ENCODE data around the gene RCOR3. TPM values are rescaled to one million over a fixed set of nuclear protein-coding genes. Genes with fewer than 3 reads are reported as not detected.

The RCOR3 gene
- 18.3 and 20.8 TPM in 2 replicates for total RNA-seq

DNA sequence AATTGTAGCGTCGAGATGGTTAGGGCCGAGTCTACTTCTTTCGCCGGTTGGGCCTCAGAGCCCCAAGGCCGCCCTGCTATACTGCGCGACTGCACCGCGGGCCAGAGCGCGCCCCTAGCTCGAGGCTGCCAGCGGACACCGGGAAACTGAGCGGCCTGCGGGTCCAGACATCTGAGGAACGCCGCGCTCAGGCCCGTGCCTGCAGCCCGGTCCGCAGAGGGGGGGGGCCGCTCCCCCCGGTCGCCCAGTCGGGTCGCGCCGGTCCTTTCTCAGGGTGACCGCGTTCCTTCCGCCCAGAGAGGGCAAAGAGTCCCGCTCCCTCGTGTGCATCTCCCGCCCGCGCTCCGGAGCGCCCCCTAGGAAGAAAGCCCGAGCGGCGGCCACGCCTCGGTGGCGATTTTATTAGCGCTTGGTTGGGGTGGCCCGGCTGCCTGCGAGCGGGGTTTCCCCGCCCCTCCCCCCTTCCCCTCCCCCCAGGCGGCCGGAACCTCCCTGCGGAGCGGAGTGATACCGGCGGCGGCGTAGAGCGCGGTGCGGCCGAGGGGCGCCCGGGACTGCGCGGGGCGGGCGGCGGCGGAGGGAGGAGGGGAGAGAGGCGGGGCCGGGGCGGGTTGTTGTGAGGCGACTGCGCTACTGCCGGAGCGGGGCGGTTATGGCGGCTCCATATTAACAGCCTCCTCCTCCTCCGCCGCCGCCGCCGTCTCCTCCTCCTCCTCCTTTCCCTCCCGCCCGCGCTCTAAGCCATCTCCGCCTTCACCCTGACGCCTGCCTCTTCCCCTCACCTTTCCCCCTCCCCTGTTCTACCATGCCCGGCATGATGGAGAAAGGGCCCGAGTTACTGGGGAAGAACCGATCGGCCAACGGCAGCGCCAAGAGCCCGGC lies at the start of gene RCOR3:
RCOR3 (plus strand) TSS at position 611 of the 882 bp plus-strand sequence; CDS start at position 806, 195 bp downstream.

DNA sequence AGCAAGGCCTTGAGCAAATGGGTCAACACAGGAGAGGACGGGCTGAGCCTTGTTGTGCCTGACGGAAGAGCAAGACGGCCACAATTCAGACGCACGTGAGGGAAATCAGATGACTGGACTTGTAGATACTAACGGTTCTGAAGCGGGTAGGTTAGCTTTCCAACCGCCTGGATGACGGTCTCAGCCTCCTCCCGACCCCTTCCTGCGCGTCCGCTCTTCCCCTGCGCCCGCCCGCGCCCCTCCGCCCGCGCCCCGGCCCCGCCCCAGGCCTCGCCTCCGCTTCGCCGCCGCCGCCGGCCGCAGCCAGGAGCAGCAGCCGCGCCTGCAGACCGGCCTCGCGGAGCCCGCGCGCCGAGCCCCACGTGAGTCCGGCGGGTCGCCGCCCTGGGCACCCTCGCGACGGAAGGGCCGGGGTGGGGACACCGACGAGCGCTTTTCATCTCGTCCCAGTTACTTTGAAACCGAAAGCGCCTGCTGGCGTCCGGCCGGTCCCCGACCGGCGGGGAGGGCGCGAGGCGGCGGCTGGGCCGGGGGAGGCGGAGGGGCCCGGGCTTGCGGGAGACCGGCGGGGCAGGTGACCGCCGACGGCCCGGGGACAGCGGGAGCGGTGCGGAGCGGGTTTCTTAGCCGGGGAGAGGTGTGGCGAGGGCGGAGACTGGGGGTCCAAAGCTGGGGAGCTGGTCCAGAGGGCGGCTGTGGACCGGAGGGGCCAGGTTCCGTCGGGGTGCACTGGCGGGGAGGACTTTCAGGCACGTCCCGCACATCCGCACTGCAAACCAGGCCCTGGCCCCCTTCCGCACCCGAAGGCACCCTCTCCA lies 67.6 kb downstream of the RCOR3 start, which contains the start of gene TRAF5:
TRAF5 (plus strand) TSS at position 306 of the 818 bp plus-strand sequence. CDS start 26,407 bp downstream, outside the sequence.

Other genes starting within 250 kb of the RCOR3 start
- gene KCNH1, start 125.2 kb upstream of the RCOR3 start, total RNA-seq = not detected in 2 replicates
- gene TRAF5, start 67.5 kb downstream of the RCOR3 start, total RNA-seq = 4.1 and 8.0 TPM in 2 replicates
- not detected in 2 replicates for gene RD3, start 232.8 kb downstream of the RCOR3 start, total RNA-seq